Nephron progenitor cell (in vitro differentiated cells): ENCODE measurements around the gene OLA1.

Experiments used
- DNase-seq: peaks from one replicate; pipeline ENCODE4 v3.0.0; 2021
- H3K27ac Mint-ChIP-seq: 2 replicates; pipeline ENCODE4 v1.8.0; 2021; ENCODE audit warnings: mild to moderate bottlenecking, moderate library complexity, mixed read lengths
- H3K27me3 Mint-ChIP-seq: 2 replicates; pipeline ENCODE4 v1.8.0; 2021; ENCODE audit warnings: mild to moderate bottlenecking, low read depth, mixed read lengths; ENCODE audit not compliant: poor library complexity
- H3K36me3 Mint-ChIP-seq: 2 replicates; pipeline ENCODE4 v1.8.0; 2021; ENCODE audit warnings: low read depth, mixed read lengths
- H3K4me1 Mint-ChIP-seq: 2 replicates; pipeline ENCODE4 v1.8.0; 2021; ENCODE audit warnings: mixed read lengths
- H3K4me3 Mint-ChIP-seq: 2 replicates; pipeline ENCODE4 v1.8.0; 2021; ENCODE audit warnings: mild to moderate bottlenecking, moderate library complexity, mixed read lengths
- H3K9me3 Mint-ChIP-seq: 2 replicates; pipeline ENCODE4 v1.8.0; 2021; ENCODE audit warnings: mild to moderate bottlenecking, moderate library complexity, mixed read lengths
- TF ChIP-seq, protein P1 (sequence below): fragments of 200-600 bp; sonication (generic); IDR thresholded peaks from 2 replicates; pipeline ENCODE4 v1.5.0; 2021; ENCODE audit warnings: antibody characterized with exemption

Gene OLA1

DNA sequence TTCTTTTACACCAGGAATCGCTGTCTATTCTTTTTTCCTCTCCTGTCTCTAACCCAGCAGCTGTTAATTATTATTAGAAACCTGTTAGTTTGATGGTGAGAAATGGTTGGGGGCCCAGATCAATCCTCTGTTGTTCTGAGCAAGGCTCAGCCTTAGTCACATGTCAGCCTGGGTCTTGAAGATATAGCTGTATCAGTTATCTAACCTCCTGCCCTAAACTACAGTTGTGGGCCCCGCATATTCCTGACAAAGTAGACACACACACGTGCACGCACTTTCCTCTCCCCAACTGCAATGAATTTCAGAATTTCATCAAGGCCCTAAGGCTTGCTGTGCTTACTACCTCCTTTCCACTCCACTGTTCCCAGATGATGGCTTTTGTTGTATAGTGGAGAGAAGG lies 54.6 kb downstream of the OLA1 start:
- peaks cover 5% of the 10 kb centered on the region for H3K4me1 Mint-ChIP-seq
- DNase-seq, result no peak
- H3K4me3 Mint-ChIP-seq, result no peak overlapping the region
- no peaks in the 10 kb centered on the region for H3K27me3 Mint-ChIP-seq
- TF ChIP-seq, protein P1, sequence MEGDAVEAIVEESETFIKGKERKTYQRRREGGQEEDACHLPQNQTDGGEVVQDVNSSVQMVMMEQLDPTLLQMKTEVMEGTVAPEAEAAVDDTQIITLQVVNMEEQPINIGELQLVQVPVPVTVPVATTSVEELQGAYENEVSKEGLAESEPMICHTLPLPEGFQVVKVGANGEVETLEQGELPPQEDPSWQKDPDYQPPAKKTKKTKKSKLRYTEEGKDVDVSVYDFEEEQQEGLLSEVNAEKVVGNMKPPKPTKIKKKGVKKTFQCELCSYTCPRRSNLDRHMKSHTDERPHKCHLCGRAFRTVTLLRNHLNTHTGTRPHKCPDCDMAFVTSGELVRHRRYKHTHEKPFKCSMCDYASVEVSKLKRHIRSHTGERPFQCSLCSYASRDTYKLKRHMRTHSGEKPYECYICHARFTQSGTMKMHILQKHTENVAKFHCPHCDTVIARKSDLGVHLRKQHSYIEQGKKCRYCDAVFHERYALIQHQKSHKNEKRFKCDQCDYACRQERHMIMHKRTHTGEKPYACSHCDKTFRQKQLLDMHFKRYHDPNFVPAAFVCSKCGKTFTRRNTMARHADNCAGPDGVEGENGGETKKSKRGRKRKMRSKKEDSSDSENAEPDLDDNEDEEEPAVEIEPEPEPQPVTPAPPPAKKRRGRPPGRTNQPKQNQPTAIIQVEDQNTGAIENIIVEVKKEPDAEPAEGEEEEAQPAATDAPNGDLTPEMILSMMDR, result no peak
- peak overlapping the region; percentile 12 for H3K27ac Mint-ChIP-seq
- H3K9me3 Mint-ChIP-seq, result peaks cover 23% of the 10 kb centered on the region
- H3K36me3 Mint-ChIP-seq, result peaks cover 27% of the 10 kb centered on the region

DNA sequence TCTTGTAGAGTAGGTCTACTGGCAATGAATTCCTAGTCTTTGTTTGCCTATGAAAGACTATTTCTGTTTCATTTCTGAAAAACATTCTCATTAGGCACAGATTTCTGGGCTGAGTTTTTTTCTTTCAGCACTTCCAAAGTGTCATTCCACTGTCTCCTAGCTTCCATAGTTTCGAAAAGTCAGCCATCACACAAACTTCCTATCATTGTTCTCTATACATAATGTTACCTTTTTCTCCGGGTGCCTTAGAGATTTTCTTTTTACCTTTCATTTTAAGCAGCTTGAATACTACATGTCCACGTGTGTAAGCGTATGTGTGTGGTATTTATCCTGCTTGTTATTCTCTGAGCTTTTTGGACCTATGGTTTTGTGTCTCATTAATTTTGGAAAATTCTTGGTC lies 55.7 kb downstream of the OLA1 start:
- Mint-ChIP-seq H3K9me3 (peaks cover 23% of the 10 kb centered on the region), H3K36me3 (peaks cover 27% of the 10 kb centered on the region), H3K4me1 (peaks cover 5% of the 10 kb centered on the region), H3K27ac (no peak overlapping the region), H3K27me3 (no peaks in the 10 kb centered on the region), H3K4me3 (no peak overlapping the region)
- TF ChIP-seq, protein P1, result no peak
- no peak for DNase-seq

DNA sequence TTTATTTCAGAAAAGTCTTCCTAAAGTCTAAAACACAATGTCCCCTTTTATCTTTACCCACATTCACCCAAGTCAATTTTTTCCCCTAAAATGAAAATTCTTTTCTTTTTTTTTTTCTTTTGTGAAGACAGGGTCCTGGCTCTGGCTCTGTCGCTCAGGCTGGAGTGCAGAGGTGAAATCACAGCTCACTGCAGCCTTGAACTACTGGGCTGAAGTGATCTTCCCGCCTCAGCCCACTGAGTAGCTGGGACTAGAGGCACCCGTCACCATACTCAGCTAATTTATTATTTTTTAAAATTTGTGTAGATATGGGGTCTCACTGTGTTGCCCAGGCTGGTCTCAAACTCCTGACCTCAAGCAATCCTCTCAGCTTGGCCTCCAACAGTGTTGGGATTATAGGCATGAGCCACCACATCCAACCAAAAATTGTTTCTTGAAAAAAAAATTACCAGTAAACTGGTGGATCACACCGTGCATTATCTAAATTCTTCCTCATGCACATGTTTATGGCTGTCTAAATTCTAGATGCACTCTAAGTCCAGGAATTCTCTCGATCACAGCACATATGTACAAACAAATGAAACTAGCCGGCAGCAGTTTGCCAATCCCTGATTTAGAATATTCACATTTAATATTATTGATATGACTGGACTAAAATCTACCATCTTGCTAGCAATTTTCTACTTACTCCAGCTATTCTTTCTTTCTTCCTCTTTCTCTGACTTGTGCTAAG lies 56.8 kb downstream of the OLA1 start:
- DNase-seq, result no peak
- TF ChIP-seq, protein P1, result no peak
- Mint-ChIP-seq H3K36me3 (peaks cover 27% of the 10 kb centered on the region), H3K9me3 (peaks cover 23% of the 10 kb centered on the region), H3K27me3 (no peaks in the 10 kb centered on the region), H3K4me1 (no peaks in the 10 kb centered on the region), H3K27ac (peak overlapping the region; percentile 54), H3K4me3 (no peak overlapping the region)

DNA sequence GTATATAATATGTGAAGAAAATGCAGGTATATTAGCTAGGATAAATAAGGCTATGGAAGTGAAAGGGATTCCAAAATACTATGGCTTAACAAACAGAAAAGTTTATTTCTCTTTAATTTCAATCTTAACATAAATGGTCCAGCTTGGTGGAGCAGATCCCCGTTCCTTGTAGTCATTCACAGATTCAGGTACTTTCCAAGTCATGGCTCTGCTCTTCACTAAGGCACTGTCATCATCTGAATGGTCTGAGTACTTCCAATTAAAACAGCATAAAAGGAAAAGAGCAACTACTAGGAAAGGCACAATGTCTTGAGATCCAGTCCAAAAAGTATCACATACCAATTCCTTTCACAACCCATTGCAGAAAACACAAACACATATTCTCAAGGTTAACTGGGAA lies 63.4 kb downstream of the OLA1 start:
- Mint-ChIP-seq H3K27ac (no peak overlapping the region), H3K9me3 (no peaks in the 10 kb centered on the region), H3K27me3 (no peaks in the 10 kb centered on the region), H3K36me3 (peaks cover 7% of the 10 kb centered on the region), H3K4me1 (peaks cover 17% of the 10 kb centered on the region), H3K4me3 (no peak overlapping the region)
- TF ChIP-seq, protein P1, result no peak
- DNase-seq, result no peak

DNA sequence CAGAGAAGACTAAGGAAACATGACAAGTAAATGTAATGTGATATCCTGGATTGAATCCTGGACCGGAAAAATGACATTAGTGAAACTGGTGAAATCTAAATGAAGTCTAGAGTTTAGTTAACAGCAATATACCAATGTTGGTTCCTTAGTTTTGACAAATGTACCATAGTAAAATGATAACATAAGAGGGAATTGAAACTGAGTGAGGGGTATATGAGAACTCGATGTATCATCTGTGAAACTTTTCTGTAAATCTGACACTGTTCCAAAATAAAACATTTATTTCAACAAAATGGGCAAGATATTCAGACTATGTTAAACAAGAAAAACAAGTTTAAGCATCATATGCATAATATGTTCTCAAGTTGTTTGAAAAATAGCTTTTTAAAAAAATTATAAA lies 63.8 kb downstream of the OLA1 start:
- Mint-ChIP-seq H3K27ac (no peak overlapping the region), H3K36me3 (peaks cover 7% of the 10 kb centered on the region), H3K9me3 (no peaks in the 10 kb centered on the region), H3K27me3 (no peaks in the 10 kb centered on the region), H3K4me1 (peaks cover 17% of the 10 kb centered on the region), H3K4me3 (no peak overlapping the region)
- DNase-seq, result no peak
- TF ChIP-seq, protein P1, result no peak

DNA sequence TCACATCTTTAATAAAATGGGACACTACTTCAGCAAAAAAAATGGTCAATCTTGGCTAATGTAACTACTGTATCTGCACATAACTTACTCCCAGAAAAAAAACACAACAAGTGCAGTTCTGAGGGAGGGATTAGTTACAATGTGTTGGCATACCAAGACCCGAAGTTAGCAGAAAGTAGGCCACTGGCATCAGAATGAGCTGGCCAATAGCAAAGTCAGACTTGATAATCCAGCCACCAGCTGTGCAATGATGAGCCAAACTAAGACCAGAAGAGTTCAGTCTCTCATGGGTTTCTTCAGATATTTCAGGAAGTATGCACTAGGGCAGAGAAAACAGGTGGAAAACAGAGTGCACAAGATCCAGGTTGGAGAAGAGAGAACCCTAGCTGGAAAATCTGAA lies 65.3 kb downstream of the OLA1 start:
- no peaks in the 10 kb centered on the region for H3K9me3 Mint-ChIP-seq
- no peak overlapping the region for H3K27ac Mint-ChIP-seq
- H3K4me3 Mint-ChIP-seq, result no peak overlapping the region

More for the DNA sequence above, 65.3 kb downstream of the OLA1 start:
- no peaks in the 10 kb centered on the region for H3K27me3 Mint-ChIP-seq
- TF ChIP-seq, protein P1, result no peak
- peaks cover 17% of the 10 kb centered on the region for H3K4me1 Mint-ChIP-seq
- H3K36me3 Mint-ChIP-seq, result peaks cover 7% of the 10 kb centered on the region
- DNase-seq, result no peak
